NAMALWA (cell line): ENCODE measurements around the gene AGBL4.
A peak's percentile ranks its signal among the peaks of the same experiment; 100 is the strongest.

Experiments used
- DNase-seq: peaks from one replicate; pipeline ENCODE4 v3.0.0-alpha.2; 2015; ENCODE audit warnings: low spot score

The AGBL4 gene

DNA sequence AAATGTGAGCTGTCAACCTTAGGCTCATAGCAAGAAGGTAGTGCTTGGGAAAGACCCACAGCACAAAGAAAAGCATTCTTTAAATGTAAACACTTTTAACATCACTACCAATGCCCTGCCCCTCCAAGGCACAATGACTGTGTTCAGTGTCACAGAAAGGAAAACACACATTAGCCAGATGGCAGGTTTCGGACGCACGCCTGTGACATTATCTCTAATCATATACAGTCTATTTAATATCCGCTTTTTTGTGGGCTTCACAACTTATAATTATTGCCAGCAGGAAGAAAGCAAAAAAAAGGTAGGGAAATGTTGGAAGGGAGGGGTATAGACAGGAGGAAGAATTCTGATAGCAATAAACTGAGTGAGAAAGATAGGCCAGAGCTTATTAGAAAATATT lies 1134.7 kb downstream of the AGBL4 start:
- no peak for DNase-seq

DNA sequence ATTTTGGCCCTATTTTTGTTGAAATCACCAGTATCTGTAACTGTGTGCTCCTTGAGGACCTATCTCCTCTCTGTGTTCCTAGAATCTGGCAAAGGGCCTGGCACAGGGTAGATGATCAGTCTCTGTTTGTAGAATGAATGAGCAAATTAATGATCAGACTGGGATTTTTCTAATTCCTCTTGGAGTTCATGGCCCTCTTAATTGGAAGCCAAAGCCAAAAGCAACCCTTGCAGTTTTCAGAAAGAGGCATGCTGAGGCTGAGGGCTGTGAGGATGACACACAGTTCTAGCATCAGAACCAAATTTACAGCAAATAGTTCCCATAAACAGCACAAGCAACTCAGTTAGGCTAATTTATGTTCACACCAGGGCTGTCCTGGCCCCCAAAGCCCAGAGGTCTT lies 1136.0 kb downstream of the AGBL4 start:
- no peak for DNase-seq

DNA sequence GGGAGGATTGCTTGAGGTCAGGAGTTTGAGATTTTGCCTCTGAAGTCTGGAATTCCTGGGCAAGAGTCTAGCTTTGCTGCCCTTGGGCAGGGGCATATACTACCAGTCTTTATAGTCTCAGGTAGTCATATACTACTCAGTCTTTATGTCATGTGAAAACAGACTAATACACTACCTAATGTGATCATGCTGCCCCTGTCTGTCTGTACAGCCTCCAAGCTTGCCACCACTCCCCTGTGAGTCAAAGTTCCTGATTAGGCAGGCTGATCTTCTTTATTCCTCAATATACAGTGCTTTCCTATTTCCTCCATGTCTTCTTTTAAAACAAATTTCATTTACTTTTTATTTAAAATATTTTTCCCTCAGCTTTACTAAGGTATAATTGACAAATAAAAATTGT lies 1141.7 kb downstream of the AGBL4 start:
- no peak for DNase-seq

DNA sequence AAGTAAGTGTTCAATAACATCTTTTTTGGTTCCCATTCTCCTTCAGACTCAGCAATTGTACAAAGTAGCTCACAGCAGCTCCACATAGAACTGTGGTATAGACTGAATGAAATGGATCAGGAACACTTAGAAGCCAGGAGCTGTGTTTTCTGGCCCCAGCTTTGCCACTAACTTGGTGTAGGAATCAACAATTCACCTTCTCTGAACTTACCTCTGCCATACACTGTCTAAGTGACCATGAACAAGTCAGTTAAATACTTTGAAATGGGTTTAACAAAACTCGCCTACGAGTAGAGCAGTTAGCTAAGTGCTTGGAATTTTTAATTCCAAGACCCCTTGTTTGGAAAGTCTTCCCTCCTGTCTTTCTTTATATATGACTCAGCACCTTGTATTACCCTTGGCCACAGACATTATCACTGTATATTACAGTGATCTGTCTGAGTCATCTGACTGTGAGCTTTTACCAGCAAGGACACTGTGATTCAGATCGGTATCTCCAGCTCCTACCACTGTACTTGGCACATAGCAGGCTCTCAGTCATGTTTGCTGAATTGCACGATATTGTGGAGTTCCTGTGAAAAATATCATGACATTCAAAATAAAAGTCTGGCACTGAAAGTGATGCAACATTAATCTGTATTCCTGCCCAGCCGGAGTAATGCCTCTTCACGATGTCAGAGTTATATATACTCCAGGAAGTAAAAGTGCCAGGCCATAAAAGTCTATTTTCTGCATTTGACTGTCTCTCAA lies 1145.4 kb downstream of the AGBL4 start:
- no peak for DNase-seq

DNA sequence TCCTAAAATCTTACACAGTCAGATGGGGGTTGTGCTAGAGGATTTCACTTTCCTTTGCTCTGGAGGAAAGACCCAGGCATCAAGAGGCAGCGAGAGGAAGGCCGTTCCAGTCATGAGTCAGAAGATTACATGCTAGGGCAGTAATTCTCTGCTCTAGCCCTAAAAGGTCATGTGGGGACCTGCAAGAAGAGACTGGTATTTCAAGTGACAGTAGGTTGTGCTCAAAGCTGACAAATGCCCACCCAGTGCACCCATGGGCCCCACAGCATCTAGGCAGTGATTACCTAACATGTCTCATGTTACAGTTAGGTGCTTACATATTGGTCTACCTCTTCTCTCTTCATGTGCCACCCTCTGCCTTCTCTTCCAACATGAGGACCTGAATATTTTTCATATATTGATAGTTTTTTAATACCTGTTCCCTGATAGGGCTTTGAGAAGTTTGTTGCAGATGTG lies 1147.4 kb downstream of the AGBL4 start:
- no peak for DNase-seq

DNA sequence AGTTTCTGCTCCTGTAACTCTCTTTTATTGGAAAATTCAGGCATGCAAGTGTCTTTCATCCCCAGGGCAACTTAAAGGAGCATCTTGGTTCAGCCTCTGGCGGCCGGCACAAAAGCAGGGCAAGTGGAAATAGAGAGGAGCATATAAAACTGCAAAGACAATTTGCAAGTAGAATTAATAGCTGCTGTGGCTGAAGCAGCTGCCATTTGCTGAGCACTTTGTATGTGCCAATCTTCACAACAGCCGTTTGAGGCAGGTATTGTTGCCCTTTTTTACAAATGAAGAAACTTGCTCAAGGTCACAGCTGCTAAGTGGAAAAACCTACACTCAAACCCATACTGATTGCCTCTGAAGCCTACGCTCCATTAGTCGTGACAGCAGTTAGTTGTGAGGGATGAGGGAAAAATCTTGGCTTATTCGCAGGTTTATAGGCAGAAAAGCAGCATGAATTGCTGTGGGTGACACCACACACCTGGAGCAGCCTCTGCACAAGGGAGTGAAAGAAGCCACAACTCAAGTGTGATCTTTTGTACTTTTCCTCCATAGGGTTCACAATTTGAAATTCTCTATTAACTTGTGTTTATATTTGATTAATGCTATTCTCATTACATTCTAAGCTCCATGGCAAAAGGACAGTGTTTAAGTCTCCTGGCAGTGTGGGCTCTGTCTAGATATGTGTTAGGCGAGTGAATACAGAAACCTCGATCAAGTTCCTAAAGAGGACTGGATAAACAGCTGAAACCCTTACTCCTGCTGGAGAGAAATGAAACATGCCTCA lies 1148.0 kb downstream of the AGBL4 start:
- DNase-seq: no peak

DNA sequence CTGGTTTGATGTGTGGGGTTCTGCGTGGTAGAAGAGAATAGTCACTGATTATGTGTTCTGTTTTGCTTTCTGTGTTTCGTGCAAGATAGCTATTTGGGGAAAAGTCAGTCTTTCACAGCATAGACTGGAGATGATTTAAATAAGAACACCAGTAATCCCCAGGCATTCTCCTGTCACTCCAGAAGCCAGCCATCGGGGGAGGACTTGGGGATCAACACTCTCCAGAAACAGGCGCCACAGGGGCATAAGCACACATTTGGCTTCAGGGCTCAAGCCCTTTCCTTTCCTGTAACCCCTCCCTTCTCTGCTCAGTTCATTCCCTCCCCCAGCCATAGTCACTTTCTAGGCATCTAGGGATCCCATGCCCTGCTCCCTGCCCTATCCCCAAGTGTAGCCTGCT lies 1149.8 kb downstream of the AGBL4 start:
- DNase-seq: no peak

DNA sequence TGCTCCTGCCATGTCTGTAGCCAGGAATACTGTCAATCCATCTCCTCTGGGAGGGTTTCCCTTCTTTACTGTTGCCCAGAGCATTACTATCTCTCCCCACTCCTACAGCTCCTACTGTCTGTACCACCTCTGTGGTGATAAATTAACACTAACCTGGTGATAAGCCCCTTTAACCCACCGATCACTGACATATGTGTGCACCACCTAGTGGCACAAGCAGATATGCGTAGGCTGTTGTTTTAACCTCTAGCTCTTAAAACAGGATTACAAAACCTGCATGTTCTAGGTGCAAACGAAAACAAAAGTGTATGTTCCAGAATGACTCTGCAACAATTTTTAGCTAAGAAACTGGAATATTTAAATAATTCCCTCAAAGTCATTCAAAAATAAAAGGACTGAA lies 1153.2 kb downstream of the AGBL4 start:
- DNase-seq: peak; percentile 43

DNA sequence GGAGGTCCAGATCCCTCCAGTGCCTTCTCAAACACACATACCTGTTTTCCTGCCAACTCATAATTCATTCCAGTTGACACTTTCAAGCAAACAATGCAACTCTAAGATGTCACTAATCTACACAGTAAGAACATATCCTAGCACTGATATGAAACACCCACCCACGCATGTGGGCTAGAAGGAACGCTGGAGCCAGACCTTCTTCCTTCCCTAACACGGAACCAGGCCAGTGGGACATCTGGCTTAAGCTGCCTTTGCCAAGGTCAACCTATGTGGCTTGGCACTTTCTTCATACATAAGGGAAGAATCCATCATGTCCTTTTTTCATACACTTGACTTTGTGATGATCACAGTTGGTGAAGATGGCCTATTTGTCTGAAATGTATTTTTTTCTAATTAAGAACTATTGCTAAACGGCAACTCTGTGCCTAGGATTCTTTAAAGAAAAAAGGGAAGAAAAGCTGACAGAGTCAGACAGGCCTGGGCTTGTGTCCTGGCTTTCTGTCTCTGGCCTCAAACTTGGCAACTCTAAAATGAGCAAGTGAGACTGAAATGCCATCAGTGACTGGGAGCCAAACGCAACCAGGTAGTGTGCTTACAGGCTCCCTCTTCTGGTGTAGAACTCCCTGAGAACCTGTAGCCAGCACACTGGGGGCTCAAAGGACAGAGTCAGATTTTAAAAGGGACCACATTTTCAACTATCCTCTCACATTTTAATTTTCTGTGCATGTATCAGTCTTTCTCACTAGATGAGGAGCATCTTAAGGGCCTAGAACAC lies 1154.4 kb downstream of the AGBL4 start:
- no peak for DNase-seq

DNA sequence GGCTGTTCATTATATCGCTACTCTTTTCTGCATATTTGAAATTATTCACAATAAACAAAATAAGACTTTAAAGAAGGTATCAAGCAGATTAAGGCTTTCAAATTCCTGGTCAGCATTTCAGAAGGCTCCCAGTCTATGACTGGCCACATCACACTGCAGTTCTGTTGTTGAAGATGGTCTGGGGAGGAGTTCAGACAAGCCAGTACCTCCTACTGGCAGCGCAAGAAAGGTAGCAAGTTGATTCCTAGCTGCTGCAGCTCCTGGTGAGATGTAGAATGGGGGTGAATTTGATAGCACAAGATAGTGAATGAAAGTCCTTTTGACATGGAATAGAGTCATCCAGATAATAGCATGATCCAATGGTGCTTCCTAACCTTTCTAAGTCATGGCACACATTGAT lies 1158.8 kb downstream of the AGBL4 start:
- DNase-seq: no peak

DNA sequence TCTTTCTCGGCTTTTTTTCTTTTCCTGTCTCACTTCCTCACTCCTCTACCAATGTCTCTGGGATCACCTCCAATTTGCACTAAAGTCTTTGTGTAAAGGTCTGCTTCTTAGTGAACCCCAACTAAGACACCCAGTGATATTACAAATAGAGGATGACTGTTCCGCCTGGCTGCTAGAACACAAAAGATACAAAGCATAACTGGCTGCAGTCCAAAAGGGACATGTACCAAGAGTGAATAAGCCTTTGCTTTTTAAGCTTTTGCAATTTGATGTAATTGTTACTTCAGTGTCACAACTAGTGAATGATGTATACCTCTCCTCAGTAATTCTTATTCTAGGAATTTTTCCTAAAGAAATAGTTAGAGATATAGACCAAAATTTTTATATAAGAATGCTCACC lies 1164.3 kb downstream of the AGBL4 start:
- DNase-seq: no peak

DNA sequence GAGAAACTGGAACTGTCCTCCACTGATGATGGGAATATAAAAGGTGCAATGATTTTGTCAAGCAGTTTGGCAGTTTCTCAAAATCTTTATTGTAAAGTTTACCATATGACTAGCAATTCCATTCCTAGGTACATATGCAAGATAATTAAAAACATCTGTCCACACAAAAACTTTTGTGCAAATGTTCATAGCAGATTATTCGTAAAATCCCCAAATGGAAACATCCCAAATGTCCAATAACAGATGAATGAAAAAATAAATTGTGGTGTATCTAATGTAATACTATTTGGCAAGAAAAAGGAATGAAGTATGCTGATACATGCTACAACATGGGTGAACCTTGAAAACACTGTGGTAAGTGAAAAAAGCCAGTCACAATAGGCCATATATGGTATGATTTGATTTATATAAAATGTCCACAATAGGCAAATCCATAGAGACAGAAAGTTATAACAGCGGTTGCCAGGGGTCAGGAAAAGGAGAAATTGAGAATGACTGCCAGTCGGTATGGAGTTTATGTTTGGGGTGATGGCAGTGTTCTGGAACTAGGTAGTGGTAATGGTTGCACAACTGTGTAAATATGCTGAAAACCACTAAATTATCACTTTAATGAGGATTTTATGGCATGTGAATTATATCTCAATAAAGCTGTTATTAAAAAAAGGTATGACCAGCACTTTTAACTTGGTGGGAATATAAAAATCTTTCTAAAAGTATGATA lies 1165.4 kb downstream of the AGBL4 start:
- no peak for DNase-seq

DNA sequence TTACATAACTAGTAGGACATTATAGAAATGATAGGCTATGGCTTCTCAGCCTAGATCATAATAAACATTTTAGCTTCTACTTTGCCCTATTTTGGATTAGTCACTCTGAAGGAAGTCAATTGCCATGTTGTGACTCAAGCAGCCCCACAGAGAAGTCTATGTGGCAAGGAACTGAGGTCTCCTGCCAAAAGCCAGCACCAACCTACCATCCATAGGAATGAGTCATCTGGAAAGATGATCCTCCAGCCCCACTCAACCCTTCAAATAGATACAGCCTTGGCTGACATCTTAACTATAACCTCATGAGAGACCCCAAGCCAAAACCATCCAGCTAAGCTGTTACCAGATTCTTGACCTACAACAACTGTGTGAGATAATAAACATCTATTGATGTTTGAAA lies 1170.7 kb downstream of the AGBL4 start:
- no peak for DNase-seq

DNA sequence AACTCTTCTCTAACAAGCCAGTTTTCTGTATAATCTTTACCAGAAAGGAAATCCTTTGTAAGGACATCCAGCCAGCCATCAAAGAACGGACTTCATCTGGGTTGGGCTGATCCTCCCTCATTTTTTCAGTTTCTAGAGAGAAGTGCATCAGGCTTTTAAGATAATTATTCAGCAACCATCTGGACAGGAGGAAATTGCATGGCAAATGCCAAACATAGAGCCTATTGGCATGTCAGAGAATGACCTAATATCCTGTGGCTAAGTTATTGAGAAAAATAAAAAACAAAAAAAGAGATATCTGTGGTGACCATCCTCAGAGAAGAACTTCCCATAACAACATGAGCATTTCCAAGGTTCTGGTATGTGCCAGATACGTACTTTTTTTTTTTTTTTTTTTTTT lies 1172.1 kb downstream of the AGBL4 start:
- no peak for DNase-seq

DNA sequence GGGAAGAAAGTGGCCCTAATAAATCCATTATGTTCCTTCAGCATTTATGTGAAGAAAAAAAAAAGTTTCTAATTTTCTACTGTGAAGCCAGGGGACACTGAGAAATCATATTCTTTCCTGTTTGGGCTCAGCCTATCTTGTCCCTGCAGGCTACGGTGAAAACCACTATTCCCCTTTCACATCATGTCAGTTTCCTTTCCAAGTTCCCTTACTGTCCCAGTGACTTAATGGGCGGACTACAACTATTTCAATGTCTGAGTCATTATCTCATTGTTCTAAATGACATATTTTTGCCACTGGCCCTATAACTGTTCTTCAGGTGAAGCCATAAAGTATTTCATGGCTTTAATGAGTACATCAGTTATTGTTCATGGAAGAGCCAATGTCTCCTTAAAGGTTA lies 1175.7 kb downstream of the AGBL4 start:
- DNase-seq: no peak

DNA sequence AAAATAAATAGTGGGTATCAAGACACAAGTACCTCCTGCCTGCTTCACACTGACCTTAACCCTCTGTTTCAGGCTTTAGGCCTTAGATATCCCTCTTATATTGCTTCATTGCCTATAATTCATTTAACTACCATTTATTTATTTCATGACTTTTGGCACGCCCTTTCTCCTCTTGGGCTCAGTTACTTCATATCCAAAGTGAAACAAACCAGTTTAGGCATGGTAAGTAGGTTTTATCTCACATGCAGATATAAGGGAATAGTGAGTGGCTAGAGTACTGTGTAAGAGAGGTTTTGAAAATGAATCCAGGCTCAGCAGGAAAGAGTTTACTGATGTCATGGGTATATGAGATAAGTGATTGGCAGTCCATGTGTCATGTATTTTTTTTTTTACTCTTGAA lies 1177.3 kb downstream of the AGBL4 start:
- no peak for DNase-seq

DNA sequence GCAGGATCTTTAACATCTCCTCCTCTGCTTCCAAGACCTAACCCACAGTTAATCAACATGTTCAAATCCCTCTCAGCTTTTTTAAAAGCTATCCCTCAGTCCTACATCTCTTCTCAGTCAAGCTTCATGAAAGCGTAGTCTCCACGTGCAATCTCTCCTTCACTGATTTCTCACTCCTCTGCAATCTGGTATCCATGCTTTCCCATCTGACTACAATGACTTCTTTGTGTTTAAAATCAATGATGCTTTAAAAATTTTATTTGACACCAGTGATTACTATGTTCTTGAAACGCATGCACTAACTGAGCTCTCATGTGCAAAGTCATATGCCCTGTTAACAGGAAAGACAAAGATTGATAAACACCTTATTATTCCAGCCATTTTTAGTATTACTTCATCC lies 1179.6 kb downstream of the AGBL4 start:
- DNase-seq: no peak

DNA sequence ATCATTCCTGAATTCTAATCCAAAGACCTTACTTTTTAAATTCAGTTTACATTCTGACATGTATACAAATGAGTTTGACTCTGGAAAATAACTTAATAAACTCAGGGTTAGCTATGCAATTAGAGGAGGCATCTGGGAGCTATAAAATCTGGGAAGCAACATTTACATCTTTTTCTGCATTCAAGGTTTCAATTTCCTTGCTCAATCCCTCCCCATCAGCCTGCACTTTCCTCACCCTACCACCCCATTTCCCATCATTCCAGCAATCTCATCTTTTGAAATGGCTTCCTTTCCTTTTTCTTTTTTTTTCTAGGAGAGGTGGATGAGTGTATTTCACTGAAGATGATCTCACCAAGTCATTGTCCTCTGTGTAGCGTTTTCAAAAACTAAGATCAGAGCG lies 1181.8 kb downstream of the AGBL4 start:
- no peak for DNase-seq

DNA sequence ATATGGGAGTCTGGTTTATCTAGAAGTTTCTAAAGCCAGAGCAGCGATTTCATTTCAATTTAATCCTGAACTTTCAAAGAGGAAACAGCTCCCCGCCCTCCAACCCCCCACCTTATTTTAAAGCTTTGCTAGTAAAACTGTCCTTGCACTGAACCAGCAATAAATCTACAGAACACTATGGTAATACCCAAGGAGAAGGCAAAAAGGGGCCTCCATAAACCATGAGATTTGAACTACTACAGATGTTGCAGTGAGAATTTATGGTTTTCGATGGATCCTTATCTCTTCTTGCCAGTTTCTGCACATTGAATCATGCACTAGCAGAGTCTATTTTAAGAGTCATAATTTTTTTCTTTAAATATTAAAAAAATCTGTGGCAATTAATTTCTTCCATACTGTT lies 1182.3 kb downstream of the AGBL4 start:
- no peak for DNase-seq

DNA sequence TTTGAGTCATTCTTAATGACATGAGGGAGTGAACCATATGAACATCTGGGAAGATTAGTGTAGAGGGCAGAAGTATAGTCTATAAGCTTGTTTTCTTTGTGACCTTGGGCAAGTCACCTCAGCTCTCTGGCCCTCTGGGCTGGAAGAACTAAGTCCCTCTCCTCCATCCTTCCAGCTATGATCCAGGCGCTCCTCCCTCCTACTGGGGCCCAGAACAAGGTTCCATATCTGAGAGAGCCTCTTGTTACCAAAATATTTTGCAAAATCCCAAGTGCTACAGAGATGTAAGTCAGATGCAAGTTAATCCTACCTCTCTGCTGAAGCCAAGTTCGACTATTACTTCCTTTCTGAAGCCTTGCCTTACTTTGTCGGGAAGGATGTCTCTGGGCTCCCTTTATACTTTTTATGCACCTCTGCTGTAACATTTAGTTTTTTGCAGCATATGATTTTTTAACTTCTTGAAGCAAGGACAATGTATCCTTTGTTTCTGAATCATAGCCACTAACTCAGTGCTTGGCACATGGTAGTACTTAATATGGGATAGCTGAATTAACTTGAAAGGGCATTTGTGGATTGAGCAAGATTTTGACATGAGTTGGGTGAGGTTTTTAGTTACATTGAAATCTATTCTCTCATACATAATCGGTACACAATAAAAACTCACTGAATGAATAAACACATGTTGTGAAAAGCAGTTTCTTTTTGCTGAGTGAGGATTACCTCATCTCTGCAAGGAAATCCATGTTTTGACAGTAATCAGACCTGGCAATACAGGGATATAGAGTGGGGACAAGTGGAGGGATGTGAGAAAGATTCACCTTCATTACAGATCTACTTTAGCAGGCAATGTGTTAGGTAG lies 1192.4 kb downstream of the AGBL4 start:
- DNase-seq: no peak

DNA sequence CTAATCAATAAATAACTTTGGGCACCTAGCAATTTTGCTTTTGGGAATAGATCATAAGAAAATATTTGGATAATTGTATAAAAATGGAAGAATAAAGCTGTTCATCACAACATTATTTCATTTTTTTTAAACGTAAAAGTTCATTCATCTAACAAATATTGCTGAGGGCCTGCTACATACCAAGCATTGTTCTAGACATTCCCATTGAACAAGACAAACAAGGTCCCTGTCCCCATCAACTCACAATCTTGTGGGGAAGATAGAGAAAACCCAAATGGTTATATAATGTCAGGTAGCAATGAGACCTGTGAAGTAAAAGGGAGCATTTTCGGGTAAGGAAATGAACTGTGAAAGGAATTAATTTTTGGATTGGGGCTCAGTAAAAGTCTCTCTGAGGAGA lies 1193.0 kb downstream of the AGBL4 start:
- DNase-seq: no peak
